ENCODE measurements around the gene UGT1A3.

The UGT1A3 gene

DNA sequence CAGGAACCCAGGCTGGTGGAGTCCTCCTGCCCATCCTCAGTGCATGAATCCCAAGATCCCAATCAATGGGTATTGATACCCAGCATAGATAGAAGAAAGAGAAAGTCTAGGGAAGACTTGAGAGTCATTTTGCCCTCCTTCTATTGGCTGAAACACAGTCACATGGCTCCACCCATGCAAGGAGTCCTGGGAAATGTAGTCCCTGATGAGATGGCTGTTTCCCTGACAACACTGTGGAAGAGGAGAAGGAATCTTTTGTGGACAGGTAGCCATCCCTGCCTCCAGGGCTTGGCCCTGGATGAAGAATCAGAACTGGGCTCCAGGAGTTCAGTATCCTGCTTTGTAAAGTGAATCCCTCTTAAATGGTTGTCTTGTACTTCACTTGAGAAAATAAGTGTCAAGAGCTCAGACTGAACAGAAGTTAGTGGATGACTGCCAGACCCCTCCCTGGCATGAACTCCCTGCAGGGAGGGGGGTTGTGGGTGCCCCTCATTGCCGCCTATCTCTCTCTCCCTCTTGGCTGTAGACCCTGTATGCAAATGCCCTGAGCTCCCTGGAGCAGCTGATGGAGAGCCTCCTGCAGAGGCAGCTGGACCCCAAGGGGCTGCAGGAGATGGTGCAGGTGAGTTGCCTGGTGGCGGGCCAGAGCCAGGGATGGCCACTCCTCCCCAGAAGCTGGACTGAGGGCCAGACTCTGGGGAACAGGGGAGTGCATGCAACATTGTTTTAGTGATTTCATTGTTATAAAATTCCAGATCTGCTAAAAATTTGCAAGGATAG lies 85.4 kb downstream of the UGT1A3 start:
- POLR2A ChIA-PET: no interaction called here
- no peak overlapping the region for H3K4me3 ChIP-seq (ENCODE audit: low read depth, low read length)
- CTCF ChIA-PET: interaction anchor here (1.4 kb wide), 1 partner anchor 366 kb away, joined by 4 read pairs; no protein-coding TSS in a partner anchor
- DNase-seq (ENCODE audit: low read depth, low spot score): no peak
- TF ChIP-seq, protein P1, sequence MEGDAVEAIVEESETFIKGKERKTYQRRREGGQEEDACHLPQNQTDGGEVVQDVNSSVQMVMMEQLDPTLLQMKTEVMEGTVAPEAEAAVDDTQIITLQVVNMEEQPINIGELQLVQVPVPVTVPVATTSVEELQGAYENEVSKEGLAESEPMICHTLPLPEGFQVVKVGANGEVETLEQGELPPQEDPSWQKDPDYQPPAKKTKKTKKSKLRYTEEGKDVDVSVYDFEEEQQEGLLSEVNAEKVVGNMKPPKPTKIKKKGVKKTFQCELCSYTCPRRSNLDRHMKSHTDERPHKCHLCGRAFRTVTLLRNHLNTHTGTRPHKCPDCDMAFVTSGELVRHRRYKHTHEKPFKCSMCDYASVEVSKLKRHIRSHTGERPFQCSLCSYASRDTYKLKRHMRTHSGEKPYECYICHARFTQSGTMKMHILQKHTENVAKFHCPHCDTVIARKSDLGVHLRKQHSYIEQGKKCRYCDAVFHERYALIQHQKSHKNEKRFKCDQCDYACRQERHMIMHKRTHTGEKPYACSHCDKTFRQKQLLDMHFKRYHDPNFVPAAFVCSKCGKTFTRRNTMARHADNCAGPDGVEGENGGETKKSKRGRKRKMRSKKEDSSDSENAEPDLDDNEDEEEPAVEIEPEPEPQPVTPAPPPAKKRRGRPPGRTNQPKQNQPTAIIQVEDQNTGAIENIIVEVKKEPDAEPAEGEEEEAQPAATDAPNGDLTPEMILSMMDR (IDR thresholded peaks at IDR 0.05; ENCODE audit: insufficient read depth, low read length, missing control alignments): no peak

DNA sequence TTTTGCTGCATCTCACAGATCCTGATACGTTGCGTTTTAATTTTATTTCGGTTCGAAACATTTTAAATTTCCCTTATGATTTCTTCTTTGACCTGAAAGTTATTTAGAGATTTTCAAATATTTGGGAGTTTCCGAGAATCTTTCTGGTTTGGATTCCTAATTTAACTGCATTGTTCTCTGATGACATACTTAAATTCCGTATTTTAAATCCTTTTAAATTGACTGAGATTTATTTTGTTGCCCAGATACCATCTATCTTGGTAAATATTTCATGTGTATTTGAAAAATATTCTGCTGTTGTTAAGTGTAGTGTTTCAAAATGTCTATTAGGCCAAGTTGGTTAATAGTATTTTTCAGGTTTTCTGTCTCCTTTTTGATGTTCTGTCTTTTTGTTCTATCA lies 87.0 kb downstream of the UGT1A3 start:
- H3K4me3 ChIP-seq (ENCODE audit: low read depth, low read length): no peak overlapping the region
- DNase-seq (ENCODE audit: low read depth, low spot score): no peak
- POLR2A ChIA-PET: no interaction called here
- CTCF ChIA-PET: no interaction called here
- TF ChIP-seq, protein P1 (IDR thresholded peaks at IDR 0.05; ENCODE audit: insufficient read depth, low read length, missing control alignments): no peak

DNA sequence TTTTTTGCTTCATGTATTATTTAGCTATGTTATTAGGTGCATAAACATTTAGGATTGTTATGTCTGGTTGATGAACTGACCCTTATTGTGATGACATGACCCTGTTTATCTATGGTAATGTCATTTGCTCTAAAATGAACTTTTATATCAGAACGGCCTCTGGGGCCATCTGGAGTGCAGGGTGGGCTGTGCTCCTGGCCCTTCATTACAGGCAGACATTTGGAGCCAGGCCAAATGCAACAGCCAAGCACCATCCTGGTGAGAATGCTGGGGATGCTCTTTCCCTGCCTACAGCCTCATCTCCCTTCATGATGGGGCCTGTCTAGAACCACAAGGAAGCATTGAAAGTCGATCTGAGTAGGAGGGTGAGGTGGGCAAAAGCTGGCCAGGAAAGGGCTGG lies 87.5 kb downstream of the UGT1A3 start:
- ChIA-PET CTCF (no interaction called here), POLR2A (no interaction called here)
- no peak for DNase-seq (ENCODE audit: low read depth, low spot score)

DNA sequence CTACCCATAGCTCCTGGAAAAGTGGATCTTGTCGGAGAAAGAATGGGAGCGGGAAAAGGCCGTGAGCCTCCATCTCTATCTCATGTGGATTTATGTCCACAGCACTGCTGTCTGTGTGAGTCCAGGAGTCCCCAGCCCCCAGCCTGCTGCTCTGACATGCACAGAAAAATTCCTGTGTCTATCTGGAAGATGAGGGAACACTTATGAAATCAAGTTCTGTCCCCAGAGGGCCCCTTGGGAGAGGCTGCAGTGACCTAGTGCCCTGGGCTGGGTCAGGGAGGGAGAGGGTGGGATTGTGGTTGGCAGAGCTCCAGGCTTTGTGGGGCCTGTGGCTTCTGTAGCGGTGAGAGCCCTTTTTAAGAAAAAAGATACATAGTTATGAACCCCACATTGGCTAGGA lies 87.9 kb downstream of the UGT1A3 start:
- H3K4me3 ChIP-seq (ENCODE audit: low read depth, low read length): no peak overlapping the region
- POLR2A ChIA-PET: no interaction called here
- no peak for DNase-seq (ENCODE audit: low read depth, low spot score)
- CTCF ChIA-PET: no interaction called here
- TF ChIP-seq, protein P1 (IDR thresholded peaks at IDR 0.05; ENCODE audit: insufficient read depth, low read length, missing control alignments): no peak

More for the DNA sequence above, 87.5 kb downstream of the UGT1A3 start:
- no peak overlapping the region for H3K4me3 ChIP-seq (ENCODE audit: low read depth, low read length)
- TF ChIP-seq, protein P1 (IDR thresholded peaks at IDR 0.05; ENCODE audit: insufficient read depth, low read length, missing control alignments): no peak

DNA sequence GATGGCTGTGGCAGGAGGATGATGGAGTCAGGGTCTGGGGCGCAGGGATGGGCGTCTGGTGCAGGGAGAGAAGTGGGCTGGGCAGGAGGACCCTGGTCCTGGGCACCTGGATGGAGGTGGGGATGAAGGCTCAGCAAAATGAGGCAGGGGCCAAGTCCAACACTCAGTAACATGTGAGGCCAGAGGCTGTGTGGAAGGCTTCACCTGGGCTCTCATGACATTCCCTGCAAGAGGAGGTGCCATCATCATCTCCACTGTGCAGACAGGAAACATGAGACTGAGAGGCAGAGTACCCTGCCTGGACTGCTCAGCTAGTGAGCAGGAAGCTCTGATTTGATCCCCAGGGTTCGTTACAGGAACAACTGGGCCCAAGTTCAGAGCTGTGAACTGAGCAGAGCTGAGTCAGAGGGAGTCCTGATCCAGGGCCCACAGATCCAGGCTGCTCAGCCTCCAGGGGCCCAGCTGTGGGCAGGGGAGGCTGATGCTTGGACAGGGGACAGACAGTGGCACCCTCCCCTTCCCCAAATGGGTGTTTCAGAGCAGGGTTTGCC lies 88.6 kb downstream of the UGT1A3 start:
- ChIA-PET CTCF (no interaction called here), POLR2A (no interaction called here)
- DNase-seq (ENCODE audit: low read depth, low spot score): no peak
- TF ChIP-seq, protein P1 (IDR thresholded peaks at IDR 0.05; ENCODE audit: insufficient read depth, low read length, missing control alignments): no peak
- no peak overlapping the region for H3K4me3 ChIP-seq (ENCODE audit: low read depth, low read length)

DNA sequence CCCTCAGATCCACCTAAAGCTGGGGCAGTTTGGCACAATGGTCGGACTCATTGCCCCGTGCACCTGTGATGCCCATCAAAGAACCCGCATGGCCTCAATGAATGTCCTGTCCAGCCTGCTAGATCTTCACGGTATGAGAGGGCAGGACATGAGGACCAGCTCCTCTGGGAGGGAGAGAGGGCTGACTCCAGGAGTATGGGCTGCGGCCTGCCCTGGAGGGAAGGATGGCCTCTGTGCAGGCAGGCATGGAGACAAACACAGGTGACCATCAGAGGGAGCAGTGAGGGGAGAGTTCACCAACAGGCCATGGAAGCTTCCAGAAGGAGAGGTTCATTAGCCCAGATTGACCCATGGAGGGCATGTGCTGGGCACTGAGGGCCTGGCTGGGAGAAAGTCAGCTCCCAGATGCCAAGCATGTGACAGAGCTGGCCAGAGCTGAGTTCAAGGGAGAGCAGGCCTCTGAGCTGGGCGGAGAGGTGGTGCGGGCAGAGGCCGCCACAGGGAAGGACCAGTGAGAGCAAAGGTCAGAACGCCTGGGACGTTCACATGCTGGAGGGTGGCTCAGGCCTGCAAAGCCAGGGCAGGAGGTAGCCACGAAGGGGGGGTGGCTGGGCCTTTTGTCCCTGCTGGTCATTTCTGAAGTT lies 89.3 kb downstream of the UGT1A3 start:
- POLR2A ChIA-PET: no interaction called here
- CTCF ChIA-PET: no interaction called here
- no peak overlapping the region for H3K4me3 ChIP-seq (ENCODE audit: low read depth, low read length)
- TF ChIP-seq, protein P1 (IDR thresholded peaks at IDR 0.05; ENCODE audit: insufficient read depth, low read length, missing control alignments): no peak
- no peak for DNase-seq (ENCODE audit: low read depth, low spot score)
